GM18861 (cell line): ENCODE data around the gene FAM131A.

ENCODE experiments used
- ATAC-seq: cut with Tn5 transposase; IDR thresholded peaks from one replicate; pipeline ENCODE4 v1.9.1; 2021; ENCODE audit not compliant: unreplicated experiment

FAM131A gene

DNA sequence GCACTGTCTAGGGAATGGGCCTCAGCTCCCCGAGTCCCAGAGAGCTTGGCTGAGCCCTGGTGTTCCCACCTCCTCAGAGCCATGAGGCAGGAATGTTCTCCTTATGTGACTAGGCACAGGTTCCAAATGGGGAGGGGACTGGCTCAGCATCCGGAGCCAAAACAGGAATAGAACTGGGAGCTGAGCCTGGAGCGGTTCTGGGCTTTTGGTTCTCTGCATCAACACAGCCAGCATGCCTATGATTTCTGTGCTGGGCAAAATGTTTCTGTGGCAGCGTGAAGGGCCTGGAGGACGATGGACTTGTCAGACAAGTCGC lies at the start of gene FAM131A:
Gene FAM131A, plus strand, starts transcription at position 202 of the 316 bp plus-strand sequence. Its CDS starts 31 bp downstream, at position 233.
- no peak for ATAC-seq

DNA sequence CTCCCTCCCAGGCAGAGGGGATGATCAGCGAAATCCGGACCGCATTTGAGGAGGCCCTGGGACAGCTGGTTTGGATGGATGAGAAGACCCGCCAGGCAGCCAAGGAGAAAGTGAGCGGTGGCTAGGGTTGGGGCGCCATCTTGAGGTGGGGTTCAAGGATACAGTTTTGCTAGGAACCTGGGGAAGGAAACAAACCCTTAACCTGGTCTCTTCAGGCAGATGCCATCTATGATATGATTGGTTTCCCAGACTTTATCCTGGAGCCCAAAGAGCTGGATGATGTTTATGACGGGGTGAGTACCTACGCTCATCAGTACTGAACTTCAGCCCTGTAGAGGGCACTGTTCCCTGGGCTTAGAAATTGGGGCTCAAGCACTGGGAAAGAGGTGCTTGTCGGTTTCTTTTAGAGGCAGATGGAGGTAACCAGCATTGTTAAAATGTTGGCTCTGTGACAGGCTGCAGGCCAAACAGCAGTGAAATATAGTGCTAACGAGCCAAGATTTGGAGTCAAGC lies 47.9 kb upstream of the FAM131A start:
- ATAC-seq, result no peak

DNA sequence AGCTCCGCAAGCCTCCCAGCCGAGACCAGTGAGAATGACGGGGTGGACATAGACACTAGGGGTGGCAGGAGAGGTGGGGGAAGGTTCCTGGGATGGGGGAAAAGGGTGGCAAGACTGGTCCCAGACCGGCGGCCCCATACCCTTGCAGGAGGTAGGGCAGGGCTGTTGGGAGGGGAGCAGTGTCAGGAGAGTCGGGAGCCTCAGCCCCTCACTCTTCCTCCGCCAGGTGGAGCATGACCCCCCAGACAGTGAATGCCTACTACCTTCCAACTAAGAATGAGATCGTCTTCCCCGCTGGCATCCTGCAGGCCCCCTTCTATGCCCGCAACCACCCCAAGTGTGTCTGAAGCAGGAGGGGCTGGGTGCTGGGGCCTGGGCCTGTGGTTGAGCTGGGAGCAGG lies 47.1 kb upstream of the FAM131A start:
- ATAC-seq, result no peak

- ATAC-seq, result no peak
Measured at GRCh38 chr3:184291044-184291737, 46.2 kb upstream of the FAM131A start.

DNA sequence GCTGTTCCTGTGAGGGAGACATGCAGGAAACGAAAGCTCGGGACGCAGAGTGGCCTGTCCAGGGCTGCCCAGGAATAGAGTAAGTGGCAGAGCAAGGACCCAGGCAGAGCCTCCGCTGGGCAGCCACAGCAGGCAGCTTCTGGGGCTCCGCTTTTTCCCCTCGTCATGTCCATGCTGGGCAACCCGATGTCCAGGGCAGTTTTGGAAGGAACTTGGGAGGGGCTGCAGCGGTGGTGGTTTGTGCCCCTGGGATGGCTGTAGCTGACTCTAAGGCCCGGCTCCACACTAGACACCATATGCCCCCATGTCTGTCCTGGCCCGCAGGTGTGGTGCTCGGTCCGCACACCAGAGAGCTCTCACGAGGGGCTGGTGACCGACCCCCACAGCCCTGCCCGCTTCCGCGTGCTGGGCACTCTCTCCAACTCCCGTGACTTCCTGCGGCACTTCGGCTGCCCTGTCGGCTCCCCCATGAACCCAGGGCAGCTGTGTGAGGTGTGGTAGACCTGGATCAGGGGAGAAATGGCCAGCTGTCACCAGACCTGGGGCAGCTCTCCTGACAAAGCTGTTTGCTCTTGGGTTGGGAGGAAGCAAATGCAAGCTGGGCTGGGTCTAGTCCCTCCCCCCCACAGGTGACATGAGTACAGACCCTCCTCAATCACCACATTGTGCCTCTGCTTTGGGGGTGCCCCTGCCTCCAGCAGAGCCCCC lies 45.5 kb upstream of the FAM131A start:
- ATAC-seq, result no peak

- no peak for ATAC-seq
Measured at GRCh38 chr3:184295771-184296170, 41.6 kb upstream of the FAM131A start.

- ATAC-seq, result no peak
Measured at GRCh38 chr3:184296616-184297015, 40.8 kb upstream of the FAM131A start.

DNA sequence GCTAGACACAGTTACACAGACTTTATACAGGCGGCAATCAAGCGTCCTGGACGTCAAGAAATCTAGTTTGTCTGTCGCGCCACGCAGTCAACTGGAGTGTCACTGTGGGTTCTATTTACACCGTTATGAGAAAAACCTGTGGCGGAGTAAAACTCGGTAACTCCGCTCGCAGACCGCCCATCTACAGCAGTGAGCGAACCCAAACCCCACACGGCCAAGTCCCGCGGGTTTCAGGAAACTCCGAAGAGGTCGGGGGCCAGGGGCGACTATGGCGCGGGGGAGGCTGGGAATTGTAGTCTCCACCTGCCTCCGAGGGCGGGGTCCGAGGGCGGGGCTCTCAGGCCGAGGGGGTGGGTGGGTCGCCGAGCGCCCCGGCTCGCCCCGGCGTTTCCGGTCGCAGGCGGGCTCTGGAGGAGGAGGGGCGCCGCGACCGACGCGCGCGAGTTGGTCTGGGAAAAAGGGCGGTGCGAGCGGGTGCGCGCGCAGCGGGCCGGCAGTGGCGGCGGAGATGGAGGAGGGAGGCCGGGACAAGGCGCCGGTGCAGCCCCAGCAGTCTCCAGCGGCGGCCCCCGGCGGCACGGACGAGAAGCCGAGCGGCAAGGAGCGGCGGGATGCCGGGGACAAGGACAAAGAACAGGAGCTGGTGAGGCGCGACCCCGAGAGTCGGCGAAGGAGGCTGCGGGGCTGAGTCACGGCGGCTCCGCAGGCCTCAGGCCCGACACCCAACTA lies 38.5 kb upstream of the FAM131A start, which contains the start of gene PSMD2:
Gene PSMD2, plus strand, starts transcription at position 483 of the 729 bp plus-strand sequence. Its CDS starts 26 bp downstream, at position 509.
- peak; percentile 81 for ATAC-seq

DNA sequence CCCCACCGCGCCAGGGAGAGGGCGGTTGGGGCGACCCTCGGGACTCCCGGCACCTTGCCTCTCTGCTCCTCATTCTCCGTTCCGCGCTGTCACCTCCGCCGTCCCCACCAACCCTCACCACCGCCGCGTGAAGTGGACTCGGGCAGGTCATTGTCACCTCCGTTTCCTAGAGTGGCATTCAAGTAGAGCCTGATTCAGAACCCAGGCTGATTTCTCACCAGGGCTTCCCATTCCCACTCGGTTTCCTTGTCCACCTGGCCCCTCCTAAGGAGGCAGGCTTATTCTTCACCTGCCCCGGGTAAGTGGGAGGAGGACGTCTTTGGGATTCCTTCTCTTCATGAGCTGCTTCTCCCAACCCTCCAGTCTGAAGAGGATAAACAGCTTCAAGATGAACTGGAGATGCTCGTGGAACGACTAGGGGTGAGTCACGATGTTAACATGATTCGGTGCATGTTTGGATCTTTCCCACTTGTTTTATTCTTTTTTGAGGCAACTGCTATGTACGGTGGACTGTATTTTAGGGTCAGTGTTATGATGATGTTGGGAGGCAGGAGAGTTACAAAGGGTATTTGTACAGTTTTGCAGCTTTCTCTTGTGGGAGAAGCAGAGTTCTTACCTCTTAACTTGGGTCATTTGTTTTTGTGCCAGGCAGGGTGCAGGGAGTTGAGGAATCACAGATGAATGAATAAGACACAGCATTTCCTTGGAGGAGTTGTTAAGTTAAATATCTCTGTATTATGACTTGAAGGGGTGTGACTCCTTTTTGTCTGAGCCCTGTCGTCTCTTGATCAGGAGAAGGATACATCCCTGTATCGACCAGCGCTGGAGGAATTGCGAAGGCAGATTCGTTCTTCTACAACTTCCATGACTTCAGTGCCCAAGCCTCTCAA lies 37.7 kb upstream of the FAM131A start:
- no peak for ATAC-seq

DNA sequence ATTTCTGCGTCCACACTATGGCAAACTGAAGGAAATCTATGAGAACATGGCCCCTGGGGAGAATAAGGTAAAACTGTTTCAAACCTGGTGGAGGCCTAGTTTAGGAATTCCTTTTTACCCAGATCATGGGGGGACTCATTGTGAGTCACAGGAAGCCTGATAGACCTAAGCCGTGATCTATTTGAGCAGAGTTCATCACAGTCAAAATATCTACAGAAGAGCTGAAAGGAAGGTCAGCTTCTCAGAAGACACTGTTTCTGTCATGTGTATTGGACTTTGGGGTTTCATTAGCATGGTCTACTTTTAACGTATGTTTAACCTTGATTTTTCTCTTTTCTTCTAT lies 37.1 kb upstream of the FAM131A start:
- ATAC-seq, result no peak

GRCh38 chr3:184305577-184305976 lies 31.8 kb upstream of the FAM131A start:
- ATAC-seq, result no peak

GRCh38 chr3:184306341-184306972 lies 30.9 kb upstream of the FAM131A start:
- no peak for ATAC-seq

- ATAC-seq, result no peak
Measured at GRCh38 chr3:184307915-184308314, 29.5 kb upstream of the FAM131A start.

- no peak for ATAC-seq
Measured at GRCh38 chr3:184308744-184309143, 28.7 kb upstream of the FAM131A start.

DNA sequence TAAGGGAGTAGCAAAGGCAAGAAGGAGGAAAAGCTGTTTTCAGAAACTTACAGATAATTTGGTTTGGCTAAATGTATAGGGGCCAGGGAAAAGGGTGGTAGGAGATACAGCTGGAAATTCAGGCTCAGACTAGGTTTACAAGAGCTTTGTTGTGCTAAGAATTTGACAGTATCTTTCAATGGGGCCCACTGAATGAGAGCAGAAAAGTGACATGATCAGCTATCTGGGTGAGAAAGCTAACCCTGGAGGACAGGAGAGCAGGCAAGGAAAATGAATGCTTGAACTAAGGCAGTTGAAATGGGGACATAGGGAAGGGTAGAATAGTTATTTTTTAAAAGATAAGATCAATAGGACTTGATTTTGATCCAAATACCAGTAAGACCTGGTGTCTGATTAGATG lies 25.8 kb upstream of the FAM131A start:
- ATAC-seq, result no peak

DNA sequence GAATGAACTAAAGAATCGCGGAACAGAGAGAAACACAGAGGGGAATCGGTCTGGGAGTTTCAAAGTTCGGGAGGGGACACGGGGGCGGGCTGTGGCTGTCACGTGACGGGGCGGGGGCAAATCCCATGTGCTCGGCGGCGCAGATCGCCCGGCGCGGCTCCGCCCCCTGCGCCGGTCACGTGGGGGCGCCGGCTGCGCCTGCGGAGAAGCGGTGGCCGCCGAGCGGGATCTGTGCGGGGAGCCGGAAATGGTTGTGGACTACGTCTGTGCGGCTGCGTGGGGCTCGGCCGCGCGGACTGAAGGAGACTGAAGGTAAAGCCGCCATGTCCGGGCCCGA lies 23.1 kb upstream of the FAM131A start, which contains the start of gene EIF4G1:
Gene EIF4G1, plus strand, starts transcription at position 244 of the 337 bp plus-strand sequence. CDS start 1,191 bp downstream, outside the sequence.
- ATAC-seq, result peak; percentile 85

DNA sequence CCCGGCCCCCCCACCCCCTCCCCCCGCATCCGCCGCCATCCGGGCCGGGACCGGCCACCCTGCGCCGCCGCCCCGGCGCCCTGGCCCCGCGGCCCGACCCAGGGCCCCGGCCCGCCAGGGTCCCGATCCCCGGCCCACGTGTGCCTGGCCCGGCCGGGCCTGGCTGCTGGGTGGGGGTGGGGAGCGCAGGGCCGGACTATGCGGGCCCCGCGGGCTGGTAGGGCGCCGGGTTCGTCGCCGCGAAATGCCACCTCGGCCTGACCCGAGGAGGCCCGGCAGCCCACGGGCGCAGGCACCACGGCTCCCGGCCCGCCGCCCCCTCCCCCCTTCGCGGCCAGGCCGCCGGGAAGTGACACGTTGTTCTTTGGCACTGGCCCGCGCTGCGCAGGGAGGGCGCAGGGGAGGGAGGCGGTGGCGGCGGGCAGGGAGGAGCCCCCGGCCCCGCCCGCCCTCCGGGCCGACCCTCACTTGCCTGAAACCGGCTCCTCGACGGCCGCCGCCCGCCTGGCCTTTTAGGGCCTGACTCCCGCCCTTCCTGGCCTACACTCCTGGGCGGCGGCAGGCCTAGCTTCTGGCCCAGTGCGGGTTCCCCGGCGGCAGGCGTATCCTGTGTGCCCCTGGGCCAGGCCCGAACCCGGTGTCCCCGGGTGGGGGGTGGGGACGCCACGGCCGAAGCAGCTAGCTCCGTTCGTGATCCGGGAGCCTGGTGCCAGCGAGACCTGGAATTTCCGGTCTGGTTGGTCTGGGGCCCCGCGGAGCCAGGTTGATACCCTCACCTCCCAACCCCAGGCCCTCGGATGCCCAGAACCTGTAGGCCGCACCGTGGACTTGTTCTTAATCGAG lies 22.5 kb upstream of the FAM131A start:
- ATAC-seq, result peak; percentile 29

- ATAC-seq, result no peak
Measured at GRCh38 chr3:184315543-184315867, 21.9 kb upstream of the FAM131A start.

DNA sequence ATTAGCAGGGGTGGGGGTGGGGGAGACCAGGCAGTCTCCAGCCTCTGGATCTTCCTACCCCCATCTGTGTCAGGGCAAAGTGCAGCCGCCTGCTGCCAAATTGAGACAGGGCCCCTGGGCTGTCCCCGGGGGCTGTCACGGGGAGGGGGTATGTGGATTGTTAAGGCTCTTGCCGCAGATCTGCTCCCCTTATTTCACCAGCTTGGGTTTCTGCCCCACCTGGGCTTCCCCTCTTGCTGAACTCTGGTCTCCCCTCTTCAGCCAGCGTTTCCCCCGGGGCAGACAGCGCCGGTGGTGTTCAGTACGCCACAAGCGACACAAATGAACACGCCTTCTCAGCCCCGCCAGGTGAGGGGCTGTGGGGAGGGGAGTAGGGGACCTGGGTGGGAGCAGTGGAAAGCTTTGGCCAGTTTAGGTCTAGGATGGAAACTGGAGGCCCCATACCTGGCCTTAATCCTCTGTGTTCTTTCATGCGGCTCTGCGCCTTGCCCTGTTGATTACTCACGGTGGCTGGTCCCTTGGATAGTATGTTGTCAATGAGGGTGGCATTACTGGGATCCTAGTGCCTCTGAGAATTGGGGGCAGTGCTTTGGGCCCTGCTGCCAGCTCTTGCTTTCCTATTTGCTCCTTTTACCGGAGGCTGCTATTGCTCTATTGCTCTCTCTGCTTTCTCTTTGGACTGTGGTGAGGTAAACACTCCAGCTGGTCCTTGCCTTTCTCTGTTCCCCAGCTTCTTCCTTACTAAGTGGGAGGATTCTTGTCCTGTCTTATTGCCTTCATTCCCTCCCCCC lies 21.3 kb upstream of the FAM131A start:
- ATAC-seq, result no peak
